RWPE2 (cell line): Measurements from ENCODE around the gene PTX4.
"Not testable (repeated sequence)": the region's sequence is repeated elsewhere in the genome, so short reads cannot be mapped to it uniquely, and the experiment has no call there.

ENCODE experiments used
- ATAC-seq: fragments of 200-7000 bp; cut with Tn5 transposase; 3 replicates; pipeline ENCODE4 v1.9.1; 2021; ENCODE audit warnings: low read depth
- DNase-seq: peaks from one replicate; pipeline ENCODE4 v3.0.0-alpha.2; 2020; ENCODE audit warnings: low spot score
- H3K27ac ChIP-seq: fragments of 450-650 bp; 2 replicates; pipeline ENCODE4 v1.5.1; 2017; ENCODE audit warnings: mild to moderate bottlenecking; ENCODE audit not compliant: poor library complexity, severe bottlenecking
- H3K27me3 ChIP-seq: fragments of 250-450 bp; sonication (Bioruptor Pico); 2 replicates; pipeline ENCODE4 v1.5.1; 2021; ENCODE audit warnings: mild to moderate bottlenecking, moderate library complexity; ENCODE audit not compliant: insufficient read depth, poor library complexity, severe bottlenecking
- H3K36me3 ChIP-seq: fragments of 250-450 bp; sonication (Bioruptor Pico); 2 replicates; pipeline ENCODE4 v1.5.1; 2020; ENCODE audit warnings: low read depth, mild to moderate bottlenecking, moderate library complexity
- H3K4me1 ChIP-seq: fragments of 250-450 bp; sonication (Bioruptor Pico); 2 replicates; pipeline ENCODE4 v1.5.1; 2021; ENCODE audit warnings: mild to moderate bottlenecking, moderate library complexity; ENCODE audit not compliant: insufficient read depth, poor library complexity, severe bottlenecking
- H3K4me3 ChIP-seq: fragments of 250-450 bp; sonication (Bioruptor Pico); 2 replicates; pipeline ENCODE4 v1.5.1; 2021; ENCODE audit warnings: mild to moderate bottlenecking, moderate library complexity; ENCODE audit not compliant: severe bottlenecking
- H3K9me3 ChIP-seq: fragments of 250-450 bp; sonication (Bioruptor Pico); 2 replicates; pipeline ENCODE4 v1.5.1; 2021; ENCODE audit warnings: mild to moderate bottlenecking, moderate library complexity; ENCODE audit not compliant: severe bottlenecking
- CTCF ChIP-seq: fragments of 450-650 bp; IDR thresholded peaks from one replicate; pipeline ENCODE4 v1.5.1; 2017; ENCODE audit warnings: mild to moderate bottlenecking, moderate library complexity; ENCODE audit not compliant: poor library complexity, severe bottlenecking

PTX4 gene

GRCh38 chr16:1470481-1471251 is 18.1 kb downstream of the PTX4 start:
- DNase-seq (peak; percentile 44), ATAC-seq (no peak)
- Histone ChIP-seq H3K9me3 (no peaks in the 10 kb centered on the region), H3K4me3 (no peak overlapping the region), H3K4me1 (no peaks in the 10 kb centered on the region), H3K27ac (no peak overlapping the region), H3K36me3 (no peaks in the 10 kb centered on the region), H3K27me3 (no peaks in the 10 kb centered on the region)
- no peak for TF ChIP-seq CTCF

- Histone ChIP-seq H3K9me3 (no peaks in the 10 kb centered on the region), H3K4me3 (no peak overlapping the region), H3K36me3 (no peaks in the 10 kb centered on the region), H3K27ac (no peak overlapping the region), H3K27me3 (no peaks in the 10 kb centered on the region), H3K4me1 (no peaks in the 10 kb centered on the region)
- no peak for TF ChIP-seq CTCF
- no peak for ATAC-seq
- DNase-seq, result no peak
These were observed 19.0 kb downstream of the PTX4 start for GRCh38 chr16:1469693-1470201.

- DNase-seq, ATAC-seq, H3K4me3 ChIP-seq, H3K9me3 ChIP-seq, H3K27me3 ChIP-seq, H3K27ac ChIP-seq, H3K4me1 ChIP-seq, H3K36me3 ChIP-seq: not testable (repeated sequence)
These were observed 19.6 kb downstream of the PTX4 start for GRCh38 chr16:1469141-1469540.

- H3K4me3 ChIP-seq, result no peak overlapping the region
- no peak overlapping the region for H3K27ac ChIP-seq
- H3K36me3 ChIP-seq, result no peaks in the 10 kb centered on the region
- H3K9me3 ChIP-seq, result no peaks in the 10 kb centered on the region
- H3K4me1 ChIP-seq, result no peaks in the 10 kb centered on the region
- peak; percentile 47 for DNase-seq
- no peak for TF ChIP-seq CTCF
- no peaks in the 10 kb centered on the region for H3K27me3 ChIP-seq
- ATAC-seq, result no peak
These were observed 20.3 kb downstream of the PTX4 start for GRCh38 chr16:1468426-1468810.

GRCh38 chr16:1466968-1467521 is 21.7 kb downstream of the PTX4 start:
- H3K27ac ChIP-seq, result no peak overlapping the region
- no peaks in the 10 kb centered on the region for H3K9me3 ChIP-seq
- no peaks in the 10 kb centered on the region for H3K27me3 ChIP-seq
- no peaks in the 10 kb centered on the region for H3K4me1 ChIP-seq
- no peak overlapping the region for H3K4me3 ChIP-seq
- peak; percentile 55 for ATAC-seq
- no peak for TF ChIP-seq CTCF
- peak; percentile 56 for DNase-seq
- no peaks in the 10 kb centered on the region for H3K36me3 ChIP-seq
